ENCODE results near the gene DNAJB13.

DNAJB13 gene

GRCh38 chr11:74001822-74002286 lies 51.0 kb downstream of the DNAJB13 start:
- no peak for DNase-seq

- no peak for DNase-seq
These were observed 52.0 kb downstream of the DNAJB13 start for GRCh38 chr11:74002832-74003231.

- DNase-seq, result no peak
These were observed 53.3 kb downstream of the DNAJB13 start for GRCh38 chr11:74004046-74004695.

- DNase-seq, result peak; percentile 90
These were observed 54.2 kb downstream of the DNAJB13 start for GRCh38 chr11:74004759-74005615.

GRCh38 chr11:74005721-74006517 lies 55.1 kb downstream of the DNAJB13 start:
- DNase-seq, result no peak

GRCh38 chr11:74006743-74007304 lies 56.0 kb downstream of the DNAJB13 start:
- DNase-seq, result no peak

GRCh38 chr11:74007691-74008372 lies 57.0 kb downstream of the DNAJB13 start:
- DNase-seq, result no peak

GRCh38 chr11:74008373-74009229 lies 57.8 kb downstream of the DNAJB13 start, which contains the start of gene UCP3:
Gene UCP3 (minus strand): TSS chr11:74009085. CDS start chr11:74007042, 2,043 bp downstream.
- DNase-seq, result no peak

- DNase-seq, result no peak
These were observed 58.4 kb downstream of the DNAJB13 start for GRCh38 chr11:74009230-74009547.

- DNase-seq, result no peak
These were observed 59.0 kb downstream of the DNAJB13 start for GRCh38 chr11:74009675-74010305.

- peak; percentile 21 for DNase-seq
These were observed 59.8 kb downstream of the DNAJB13 start for GRCh38 chr11:74010306-74011300.

GRCh38 chr11:74011360-74012073 lies 60.7 kb downstream of the DNAJB13 start:
- peak; percentile 75 for DNase-seq

- no peak for DNase-seq
These were observed 61.4 kb downstream of the DNAJB13 start for GRCh38 chr11:74012074-74012809.

GRCh38 chr11:74013141-74013540 lies 62.3 kb downstream of the DNAJB13 start:
- DNase-seq, result no peak

GRCh38 chr11:74014880-74015279 lies 64.1 kb downstream of the DNAJB13 start:
- DNase-seq, result no peak

GRCh38 chr11:74015919-74016684 lies 65.3 kb downstream of the DNAJB13 start:
- DNase-seq, result no peak

- DNase-seq, result no peak
These were observed 66.8 kb downstream of the DNAJB13 start for GRCh38 chr11:74017631-74018030.
